Tibial nerve (tissue), 4 donors: ENCODE results near the gene NINJ1. TPM values are rescaled to one million over a fixed set of nuclear protein-coding genes. Genes with fewer than 3 reads are reported as not detected.

ENCODE experiments used
- DNase-seq, 2 donors: peaks; one replicate each; pipeline ENCODE4 v3.0.0-alpha.2; 2019; ENCODE audit warnings: low spot score in 2 of 2
- H3K27ac ChIP-seq, 4 donors: fragments of 200-600 bp; sonication (generic) in 3 of 4; one replicate each; pipeline ENCODE4 v1.5.1; 2017 to 2019; ENCODE audit warnings: mild to moderate bottlenecking in 1 of 4
- H3K27me3 ChIP-seq, 2 donors: fragments of 200-600 bp; sonication (generic) in 1 of 2; one replicate each; pipeline versions ENCODE4 v1.5.1 to v1.6.0; 2017 to 2019
- H3K36me3 ChIP-seq, 3 donors: fragments of 200-600 bp; sonication (generic); one replicate each; pipeline ENCODE4 v1.5.1; 2018 to 2019
- H3K4me1 ChIP-seq, 4 donors: fragments of 200-600 bp; sonication (generic) in 3 of 4; one replicate each; pipeline ENCODE4 v1.5.1; 2017 to 2019
- H3K4me3 ChIP-seq, 4 donors: fragments of 200-600 bp; sonication (generic) in 3 of 4; one replicate each; pipeline ENCODE4 v1.5.1; 2017 to 2019; ENCODE audit warnings: mild to moderate bottlenecking in 1 of 4, moderate library complexity in 1 of 4
- H3K9me3 ChIP-seq, 4 donors: fragments of 200-600 bp; sonication (generic) in 3 of 4; one replicate each; pipeline ENCODE4 v1.5.1; 2017 to 2019
- CTCF ChIP-seq, 5 experiments: fragments of 200-600 bp in 3 of 5; fragments of 450-650 bp in 2 of 5; sonication (generic) in 3 of 5; IDR thresholded peaks; one replicate each; pipeline ENCODE4 v1.5.1; 2016 to 2019; ENCODE audit warnings: antibody characterized with exemption in 5 of 5, mild to moderate bottlenecking in 3 of 5, moderate library complexity in 2 of 5
- EP300 ChIP-seq, 2 donors: sonication (generic); formaldehyde crosslinking; IDR thresholded peaks; one replicate each; pipeline ENCODE4 v1.6.1; 2017; ENCODE audit warnings: antibody characterized with exemption in 2 of 2, mild to moderate bottlenecking in 1 of 2
- POLR2A ChIP-seq, 2 donors: fragments of 450-650 bp; IDR thresholded peaks; one replicate each; pipeline ENCODE4 v1.6.1; 2017; ENCODE audit warnings: antibody characterized with exemption in 2 of 2, mild to moderate bottlenecking in 2 of 2, moderate library complexity in 2 of 2
- WGBS, 2 donors: methylation state at CpG; one replicate each; pipeline ENCODE4 v1.1.5; 2018; 5-methylcytosine and 5-hydroxymethylcytosine counted together
- total RNA-seq, 4 donors: library from RNA; depleted of rRNA; stranded (reverse); fragments of >200 nt; gene quantifications; one replicate each; pipeline ENCODE4 v1.1.0, GENCODE V29; 2016

Gene NINJ1
- total RNA-seq, 4 donors from 2014 or later = 48.2 to 98.8 (median 72.9) TPM

DNA sequence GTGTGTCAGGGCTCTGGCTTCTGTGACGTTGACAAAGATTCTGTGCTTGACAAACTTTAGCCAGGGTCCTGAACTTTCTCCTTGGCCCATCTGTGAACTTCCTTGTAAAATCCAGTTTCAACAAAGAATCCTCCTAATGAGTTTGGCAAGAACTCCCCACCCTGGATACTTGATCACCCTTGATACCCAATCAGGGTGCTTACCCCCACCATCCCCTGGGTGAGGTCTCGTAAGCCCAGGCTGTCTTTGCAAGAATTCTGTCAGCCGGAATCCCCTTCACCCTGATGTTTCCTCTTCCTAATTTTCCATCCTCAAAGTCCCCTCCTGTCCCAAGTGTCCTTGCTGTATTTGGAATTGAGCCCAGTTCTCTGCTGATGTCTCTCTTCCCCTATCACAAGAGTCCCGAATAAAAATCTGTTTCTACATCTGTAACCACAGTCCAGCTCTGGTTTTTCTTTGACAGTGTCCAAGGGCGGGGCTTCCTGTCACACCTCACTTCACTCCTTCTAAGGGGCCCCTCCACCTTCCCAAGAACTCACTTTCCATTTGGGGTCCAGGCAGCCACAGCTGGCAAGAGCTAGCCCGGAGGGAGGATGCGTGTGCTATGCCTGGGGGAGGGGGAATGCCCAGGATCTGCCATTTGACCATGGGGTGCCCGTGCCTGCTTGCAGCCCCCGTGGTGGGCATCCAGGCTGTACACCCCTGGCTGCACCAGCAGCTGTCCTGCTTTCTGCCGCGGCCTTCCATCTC lies 40.7 kb downstream of the NINJ1 start:
- no peak for DNase-seq
- Histone ChIP-seq H3K36me3 (no peaks in the 10 kb centered on the region), H3K4me1 (peaks cover 0 to 57% (median 40%) of the 10 kb centered on the region in 4 donors), H3K27ac (peak overlapping the region in 3 of 4 donors; percentile 92 to 98 (median 97)), H3K27me3 (no peaks in the 10 kb centered on the region), H3K4me3 (no peak overlapping the region), H3K9me3 (peaks cover 0 to 11% (median 0%) of the 10 kb centered on the region in 4 donors)
- TF ChIP-seq EP300 (IDR thresholded peaks at IDR 0.05) = no peak
- TF ChIP-seq CTCF (IDR thresholded peaks at IDR 0.05) = no peak
- TF ChIP-seq POLR2A (IDR thresholded peaks at IDR 0.05) = no peak
- 27 to 42% methylated on average over 11 of the region's 11 CpGs for WGBS, 2 donors

- no peak for TF ChIP-seq POLR2A (IDR thresholded peaks at IDR 0.05)
- TF ChIP-seq EP300 (IDR thresholded peaks at IDR 0.05) = no peak
- no peak for TF ChIP-seq CTCF (IDR thresholded peaks at IDR 0.05)
- DNase-seq = no peak
- H3K4me1 ChIP-seq = peaks cover 0 to 48% (median 32%) of the 10 kb centered on the region in 4 donors
- H3K27ac ChIP-seq = peak overlapping the region in 2 of 4 donors; percentile 97 to 98
- 74 to 82% methylated on average over 7 of the region's 7 CpGs for WGBS, 2 donors
- no peaks in the 10 kb centered on the region for H3K36me3 ChIP-seq
- H3K9me3 ChIP-seq = peaks cover 0 to 11% (median 0%) of the 10 kb centered on the region in 4 donors
- no peaks in the 10 kb centered on the region for H3K27me3 ChIP-seq
- no peak overlapping the region for H3K4me3 ChIP-seq
Measured at GRCh38 chr9:93092251-93092991, 41.6 kb downstream of the NINJ1 start.

GRCh38 chr9:93091453-93092081 lies 42.5 kb downstream of the NINJ1 start:
- Histone ChIP-seq H3K36me3 (no peaks in the 10 kb centered on the region), H3K27ac (no peak overlapping the region), H3K9me3 (peaks cover 0 to 11% (median 0%) of the 10 kb centered on the region in 4 donors), H3K27me3 (no peaks in the 10 kb centered on the region), H3K4me1 (peaks cover 0 to 40% (median 24%) of the 10 kb centered on the region in 4 donors), H3K4me3 (no peak overlapping the region)
- no peak for DNase-seq
- 63 to 67% methylated on average over 3 of the region's 3 CpGs for WGBS, 2 donors
- TF ChIP-seq CTCF (IDR thresholded peaks at IDR 0.05) (no peak), EP300 (IDR thresholded peaks at IDR 0.05) (no peak), POLR2A (IDR thresholded peaks at IDR 0.05) (no peak)

DNA sequence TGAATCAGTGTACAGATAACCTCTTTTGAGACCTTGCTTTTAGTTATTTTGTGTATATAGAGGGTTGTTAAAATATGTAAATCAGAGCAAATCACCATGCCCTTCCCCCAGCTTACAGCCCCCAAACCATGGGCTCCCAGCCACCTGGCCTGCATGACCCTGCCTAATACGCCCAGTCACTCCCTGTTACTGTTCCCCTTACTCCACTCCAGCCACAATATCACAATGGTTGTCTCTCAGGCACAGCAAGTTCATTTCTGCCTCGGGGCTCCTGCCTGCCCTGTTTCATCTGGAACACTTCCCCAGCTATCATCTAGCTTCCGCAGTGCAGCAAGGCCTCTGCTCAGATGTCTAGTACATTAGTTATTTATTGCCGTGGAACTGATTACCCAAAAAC lies 43.0 kb downstream of the NINJ1 start:
- DNase-seq = no peak
- peaks cover 0 to 11% (median 0%) of the 10 kb centered on the region in 4 donors for H3K9me3 ChIP-seq
- no peak overlapping the region for H3K27ac ChIP-seq
- peaks cover 0 to 39% (median 24%) of the 10 kb centered on the region in 4 donors for H3K4me1 ChIP-seq
- no peaks in the 10 kb centered on the region for H3K27me3 ChIP-seq
- peaks cover 0 to under 1% (median 0%) of the 10 kb centered on the region in 3 donors for H3K36me3 ChIP-seq
- WGBS, 2 donors = 58 to 68% methylated on average over 4 of the region's 4 CpGs
- no peak overlapping the region for H3K4me3 ChIP-seq
- TF ChIP-seq EP300 (IDR thresholded peaks at IDR 0.05) (no peak), POLR2A (IDR thresholded peaks at IDR 0.05) (no peak), CTCF (IDR thresholded peaks at IDR 0.05) (no peak)
